Mononuclear cell (primary cell): Measurements from ENCODE around the gene CA10. TPM values are rescaled to one million over a fixed set of nuclear protein-coding genes. Genes with fewer than 3 reads are reported as not detected.

ENCODE experiments used
- H3K27me3 ChIP-seq: 2 replicates; pipeline ENCODE4 v1.6.0; 2011; ENCODE audit warnings: low read length, control low read depth; ENCODE audit not compliant: insufficient read depth
- H3K4me1 ChIP-seq: 2 replicates; pipeline ENCODE4 v1.5.1; 2011; ENCODE audit warnings: mild to moderate bottlenecking, low read length, control low read depth; ENCODE audit not compliant: insufficient read depth
- H3K4me3 ChIP-seq: 2 replicates; pipeline ENCODE4 v1.5.1; 2011; ENCODE audit warnings: mild to moderate bottlenecking, low read length, moderate library complexity
- H3K9me3 ChIP-seq: 2 replicates; pipeline ENCODE4 v1.5.1; 2011; ENCODE audit warnings: low read depth, mild to moderate bottlenecking, control low read depth, low read length
- total RNA-seq: library from RNA; depleted of rRNA; stranded (reverse); fragments of >200 nt; gene quantifications from one replicate; pipeline ENCODE4 v1.2.3, GENCODE V29; 2012

Gene CA10
- total RNA-seq, 1 donor, result 0.10 TPM

GRCh38 chr17:51763058-51763457, 395.5 kb downstream of the CA10 start:
- H3K4me1 ChIP-seq, result no peaks in the 10 kb centered on the region
- no peaks in the 10 kb centered on the region for H3K9me3 ChIP-seq
- H3K4me3 ChIP-seq, result no peak overlapping the region
- no peaks in the 10 kb centered on the region for H3K27me3 ChIP-seq

- Histone ChIP-seq H3K4me1 (no peaks in the 10 kb centered on the region), H3K9me3 (no peaks in the 10 kb centered on the region), H3K4me3 (no peak overlapping the region), H3K27me3 (no peaks in the 10 kb centered on the region)
Measured at GRCh38 chr17:51761105-51761504, 397.4 kb downstream of the CA10 start.

GRCh38 chr17:51759260-51759659, 399.3 kb downstream of the CA10 start:
- Histone ChIP-seq H3K4me1 (no peaks in the 10 kb centered on the region), H3K4me3 (no peak overlapping the region), H3K27me3 (no peaks in the 10 kb centered on the region), H3K9me3 (no peaks in the 10 kb centered on the region)

- Histone ChIP-seq H3K9me3 (no peaks in the 10 kb centered on the region), H3K4me1 (no peaks in the 10 kb centered on the region), H3K4me3 (no peak overlapping the region), H3K27me3 (no peaks in the 10 kb centered on the region)
Measured at GRCh38 chr17:51751072-51751471, 407.4 kb downstream of the CA10 start.

- Histone ChIP-seq H3K4me3 (no peak overlapping the region), H3K9me3 (no peaks in the 10 kb centered on the region), H3K4me1 (no peaks in the 10 kb centered on the region), H3K27me3 (no peaks in the 10 kb centered on the region)
Measured at GRCh38 chr17:51748749-51749604, 409.5 kb downstream of the CA10 start.

GRCh38 chr17:51746421-51746820, 412.1 kb downstream of the CA10 start:
- Histone ChIP-seq H3K9me3 (no peaks in the 10 kb centered on the region), H3K27me3 (no peaks in the 10 kb centered on the region), H3K4me3 (no peak overlapping the region), H3K4me1 (no peaks in the 10 kb centered on the region)

GRCh38 chr17:51745993-51746392, 412.5 kb downstream of the CA10 start:
- Histone ChIP-seq H3K27me3 (no peaks in the 10 kb centered on the region), H3K9me3 (no peaks in the 10 kb centered on the region), H3K4me3 (no peak overlapping the region), H3K4me1 (no peaks in the 10 kb centered on the region)

GRCh38 chr17:51743477-51743876, 415.0 kb downstream of the CA10 start:
- no peak overlapping the region for H3K4me3 ChIP-seq
- no peaks in the 10 kb centered on the region for H3K4me1 ChIP-seq
- no peaks in the 10 kb centered on the region for H3K27me3 ChIP-seq
- no peaks in the 10 kb centered on the region for H3K9me3 ChIP-seq

- H3K9me3 ChIP-seq, result no peaks in the 10 kb centered on the region
- H3K4me3 ChIP-seq, result no peak overlapping the region
- no peaks in the 10 kb centered on the region for H3K27me3 ChIP-seq
- H3K4me1 ChIP-seq, result no peaks in the 10 kb centered on the region
Measured at GRCh38 chr17:51742571-51742970, 415.9 kb downstream of the CA10 start.

- Histone ChIP-seq H3K9me3 (no peaks in the 10 kb centered on the region), H3K4me1 (no peaks in the 10 kb centered on the region), H3K4me3 (no peak overlapping the region), H3K27me3 (no peaks in the 10 kb centered on the region)
Measured at GRCh38 chr17:51741458-51741857, 417.1 kb downstream of the CA10 start.

- Histone ChIP-seq H3K4me1 (no peaks in the 10 kb centered on the region), H3K9me3 (no peaks in the 10 kb centered on the region), H3K4me3 (no peak overlapping the region), H3K27me3 (no peaks in the 10 kb centered on the region)
Measured at GRCh38 chr17:51740531-51740930, 418.0 kb downstream of the CA10 start.

- Histone ChIP-seq H3K27me3 (no peaks in the 10 kb centered on the region), H3K4me3 (no peak overlapping the region), H3K9me3 (no peaks in the 10 kb centered on the region), H3K4me1 (no peaks in the 10 kb centered on the region)
Measured at GRCh38 chr17:51739245-51739886, 419.1 kb downstream of the CA10 start.

GRCh38 chr17:51736356-51736755, 422.2 kb downstream of the CA10 start:
- Histone ChIP-seq H3K4me3 (no peak overlapping the region), H3K4me1 (no peaks in the 10 kb centered on the region), H3K9me3 (no peaks in the 10 kb centered on the region), H3K27me3 (no peaks in the 10 kb centered on the region)

- Histone ChIP-seq H3K4me1 (no peaks in the 10 kb centered on the region), H3K27me3 (no peaks in the 10 kb centered on the region), H3K4me3 (no peak overlapping the region), H3K9me3 (no peaks in the 10 kb centered on the region)
Measured at GRCh38 chr17:51734976-51735375, 423.5 kb downstream of the CA10 start.

GRCh38 chr17:51734462-51734861, 424.1 kb downstream of the CA10 start:
- Histone ChIP-seq H3K4me3 (no peak overlapping the region), H3K9me3 (no peaks in the 10 kb centered on the region), H3K27me3 (no peaks in the 10 kb centered on the region), H3K4me1 (no peaks in the 10 kb centered on the region)

GRCh38 chr17:51733166-51733565, 425.3 kb downstream of the CA10 start:
- no peaks in the 10 kb centered on the region for H3K27me3 ChIP-seq
- no peak overlapping the region for H3K4me3 ChIP-seq
- H3K9me3 ChIP-seq, result no peaks in the 10 kb centered on the region
- H3K4me1 ChIP-seq, result no peaks in the 10 kb centered on the region
